Glomerular visceral epithelial cell (primary cell): ENCODE data around the gene CACNA1D.
A peak's percentile ranks its signal among the peaks of the same experiment; 100 is the strongest.

Source experiments
- DNase-seq: peaks from one replicate; pipeline ENCODE4 v3.0.0-alpha.2; 2016; ENCODE audit errors: extremely low spot score

CACNA1D gene

GRCh38 chr3:53688989-53689388 is 194.6 kb downstream of the CACNA1D start:
- DNase-seq, result no peak

- no peak for DNase-seq
Measured at GRCh38 chr3:53689681-53690080, 195.3 kb downstream of the CACNA1D start.

GRCh38 chr3:53690521-53690920 is 196.1 kb downstream of the CACNA1D start:
- no peak for DNase-seq

- no peak for DNase-seq
Measured at GRCh38 chr3:53691349-53691748, 196.9 kb downstream of the CACNA1D start.

- no peak for DNase-seq
Measured at GRCh38 chr3:53691885-53692284, 197.5 kb downstream of the CACNA1D start.

GRCh38 chr3:53693451-53693850 is 199.0 kb downstream of the CACNA1D start:
- DNase-seq, result no peak

GRCh38 chr3:53694046-53694445 is 199.6 kb downstream of the CACNA1D start:
- no peak for DNase-seq

GRCh38 chr3:53694666-53695323 is 200.4 kb downstream of the CACNA1D start:
- no peak for DNase-seq

GRCh38 chr3:53695324-53695690 is 200.9 kb downstream of the CACNA1D start:
- no peak for DNase-seq

GRCh38 chr3:53696401-53697172 is 202.2 kb downstream of the CACNA1D start:
- no peak for DNase-seq

GRCh38 chr3:53700441-53700840 is 206.0 kb downstream of the CACNA1D start:
- DNase-seq, result no peak

- DNase-seq, result no peak
Measured at GRCh38 chr3:53702776-53703530, 208.5 kb downstream of the CACNA1D start.

- DNase-seq, result no peak
Measured at GRCh38 chr3:53703630-53704362, 209.4 kb downstream of the CACNA1D start.

GRCh38 chr3:53704363-53704725 is 209.9 kb downstream of the CACNA1D start:
- no peak for DNase-seq

- DNase-seq, result no peak
Measured at GRCh38 chr3:53705024-53705745, 210.8 kb downstream of the CACNA1D start.

GRCh38 chr3:53705774-53706173 is 211.4 kb downstream of the CACNA1D start:
- no peak for DNase-seq

- DNase-seq, result no peak
Measured at GRCh38 chr3:53707222-53707621, 212.8 kb downstream of the CACNA1D start.

GRCh38 chr3:53708001-53708621 is 213.7 kb downstream of the CACNA1D start:
- DNase-seq, result no peak

- DNase-seq, result no peak
Measured at GRCh38 chr3:53709256-53709655, 214.8 kb downstream of the CACNA1D start.

- peak; percentile 62 for DNase-seq
Measured at GRCh38 chr3:53709860-53710674, 215.7 kb downstream of the CACNA1D start.
